Brain microvascular endothelial cell (primary cell): ENCODE measurements around the gene TMCO5A.

Source experiments
- DNase-seq: peaks from one replicate; pipeline ENCODE4 v3.0.0-alpha.2; 2020
- H3K27ac ChIP-seq: fragments of 250-450 bp; sonication (Bioruptor Pico); 2 replicates; pipeline ENCODE4 v1.5.1; 2020; ENCODE audit warnings: mild to moderate bottlenecking, moderate library complexity
- H3K27me3 ChIP-seq: fragments of 250-450 bp; sonication (Bioruptor Pico); replicated peaks from 2 replicates; pipeline ENCODE4 v1.5.1; 2020; ENCODE audit warnings: mild to moderate bottlenecking
- H3K36me3 ChIP-seq: fragments of 250-450 bp; sonication (Bioruptor Pico); replicated peaks from 2 replicates; pipeline ENCODE4 v1.5.1; 2020; ENCODE audit warnings: mild to moderate bottlenecking
- H3K4me3 ChIP-seq: 2 replicates; pipeline ENCODE4 v1.5.1; 2011; ENCODE audit warnings: low read depth, mild to moderate bottlenecking, control low read depth, low read length, moderate library complexity
- CTCF ChIP-seq: IDR thresholded peaks from 2 replicates; pipeline ENCODE4 v1.5.1; 2011; ENCODE audit warnings: low read depth, mild to moderate bottlenecking, moderate library complexity, low read length, control low read depth, inconsistent platforms; ENCODE audit errors: missing control alignments
- in situ Hi-C: cut with HindIII; loops from 2 replicates; pipeline ENCODE4 v1.10.0; 2017; ENCODE audit warnings: low sequenced_read_pairs, low pct_ligation_motif_present

TMCO5A gene

GRCh38 chr15:37934340-37934739, at the start of gene TMCO5A:
TMCO5A (plus strand) TSS chr15:37934640; CDS start chr15:37936324, 1,684 bp downstream.
- DNase-seq = no peak
- TF ChIP-seq CTCF = no peak
- Histone ChIP-seq H3K27me3 (no peaks in the 10 kb centered on the region), H3K27ac (no peak within 1 kb of the TSS), H3K4me3 (no peak within 1 kb of the TSS), H3K36me3 (no peaks in the 10 kb centered on the region)
- in situ Hi-C loops = no loop called here

GRCh38 chr15:37885651-37886050, 48.8 kb upstream of the TMCO5A start:
- TF ChIP-seq CTCF = no peak
- H3K27ac ChIP-seq = no peak overlapping the region
- in situ Hi-C loops = no loop called here
- H3K36me3 ChIP-seq = no peaks in the 10 kb centered on the region
- H3K27me3 ChIP-seq = no peaks in the 10 kb centered on the region
- DNase-seq = no peak
- no peak overlapping the region for H3K4me3 ChIP-seq

- Histone ChIP-seq H3K27ac (no peak overlapping the region), H3K27me3 (no peaks in the 10 kb centered on the region), H3K36me3 (no peaks in the 10 kb centered on the region), H3K4me3 (no peak overlapping the region)
- in situ Hi-C loops = no loop called here
- no peak for DNase-seq
- no peak for TF ChIP-seq CTCF
These were observed 46.1 kb upstream of the TMCO5A start for GRCh38 chr15:37888356-37888755.

GRCh38 chr15:37891766-37892368, 42.6 kb upstream of the TMCO5A start:
- in situ Hi-C loops = no loop called here
- TF ChIP-seq CTCF = peak; percentile 90
- Histone ChIP-seq H3K27me3 (no peaks in the 10 kb centered on the region), H3K36me3 (no peaks in the 10 kb centered on the region), H3K27ac (no peak overlapping the region), H3K4me3 (no peak overlapping the region)
- DNase-seq = peak; percentile 35

- no peak for TF ChIP-seq CTCF
- no peak overlapping the region for H3K4me3 ChIP-seq
- H3K27me3 ChIP-seq = no peaks in the 10 kb centered on the region
- H3K36me3 ChIP-seq = no peaks in the 10 kb centered on the region
- in situ Hi-C loops = no loop called here
- no peak for DNase-seq
- H3K27ac ChIP-seq = no peak overlapping the region
These were observed 41.1 kb upstream of the TMCO5A start for GRCh38 chr15:37893309-37893708.

GRCh38 chr15:37898362-37898761, 36.1 kb upstream of the TMCO5A start:
- H3K4me3 ChIP-seq = no peak overlapping the region
- no peak for TF ChIP-seq CTCF
- in situ Hi-C loops = no loop called here
- H3K27ac ChIP-seq = no peak overlapping the region
- no peak for DNase-seq
- no peaks in the 10 kb centered on the region for H3K36me3 ChIP-seq
- H3K27me3 ChIP-seq = no peaks in the 10 kb centered on the region
